Renal cortical epithelial cell (primary cell): ENCODE measurements around the gene ERCC4. TPM values are rescaled to one million over a fixed set of nuclear protein-coding genes. Genes with fewer than 3 reads are reported as not detected.
A peak's percentile ranks its signal among the peaks of the same experiment; 100 is the strongest.

Source experiments
- DNase-seq: peaks from one replicate; pipeline ENCODE4 v3.0.0-alpha.2; 2011; ENCODE audit warnings: low read depth
- total RNA-seq: library from RNA; depleted of rRNA; stranded (reverse); fragments of >200 nt; gene quantifications from 2 replicates; pipeline ENCODE4 v1.2.3, GENCODE V29; 2014

Gene ERCC4
- total RNA-seq, 1 donor from 2014 or later = 10.2 TPM

DNA sequence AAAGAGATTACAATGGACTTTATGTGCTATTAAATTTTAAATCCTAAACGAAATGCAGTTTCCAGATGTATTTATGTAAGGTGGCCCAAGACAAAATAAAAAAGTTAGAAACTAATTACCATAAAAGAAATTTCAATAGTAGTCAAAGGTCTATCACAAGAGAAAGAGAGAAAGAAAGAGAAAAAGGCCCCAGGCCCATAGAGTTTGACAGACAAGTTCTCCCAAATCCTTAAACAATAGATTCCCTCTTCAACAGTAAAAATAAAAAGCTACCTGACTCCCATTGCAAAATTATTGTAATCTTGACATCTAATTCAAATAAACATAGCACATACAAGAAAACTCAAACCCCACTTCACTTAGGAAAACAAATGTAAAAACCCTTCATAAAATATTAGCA lies 8.6 kb upstream of the ERCC4 start:
- DNase-seq = no peak

DNA sequence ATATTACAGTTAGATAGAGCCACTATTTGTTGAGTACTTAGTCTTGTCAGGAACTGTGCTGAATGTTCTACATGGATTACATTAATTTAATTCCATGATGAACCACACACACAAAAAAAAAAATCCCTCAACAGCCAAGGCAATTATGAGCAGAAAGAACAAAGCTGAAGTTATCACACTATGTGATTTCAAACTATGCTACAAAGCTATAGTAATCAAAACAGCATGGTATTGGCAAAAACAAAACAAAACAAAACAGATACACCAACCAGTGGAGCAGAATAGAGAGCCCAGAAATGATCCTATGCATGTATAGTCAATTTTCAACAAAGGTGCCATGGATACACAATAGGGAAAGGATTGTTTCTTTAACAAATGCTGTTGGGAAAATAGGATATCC lies 8.1 kb upstream of the ERCC4 start:
- DNase-seq = no peak

DNA sequence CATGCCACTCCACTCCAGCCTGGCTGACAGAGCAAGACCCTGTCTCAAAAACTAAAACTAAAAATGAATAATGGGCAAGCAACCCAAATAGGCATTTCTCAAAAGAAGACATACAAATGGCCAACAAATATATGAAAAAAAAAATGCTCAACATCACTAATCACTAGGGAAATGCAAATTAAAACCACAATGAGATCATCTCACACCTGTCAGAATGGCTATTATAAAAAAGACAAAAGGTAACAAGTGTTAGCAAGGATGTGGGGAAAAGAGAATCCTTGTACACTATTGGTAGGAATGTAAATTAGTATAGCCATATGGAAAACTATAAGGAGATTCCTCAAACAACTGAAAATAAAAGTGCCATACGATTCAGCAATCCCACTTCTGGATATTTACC lies 7.1 kb upstream of the ERCC4 start:
- DNase-seq = no peak

DNA sequence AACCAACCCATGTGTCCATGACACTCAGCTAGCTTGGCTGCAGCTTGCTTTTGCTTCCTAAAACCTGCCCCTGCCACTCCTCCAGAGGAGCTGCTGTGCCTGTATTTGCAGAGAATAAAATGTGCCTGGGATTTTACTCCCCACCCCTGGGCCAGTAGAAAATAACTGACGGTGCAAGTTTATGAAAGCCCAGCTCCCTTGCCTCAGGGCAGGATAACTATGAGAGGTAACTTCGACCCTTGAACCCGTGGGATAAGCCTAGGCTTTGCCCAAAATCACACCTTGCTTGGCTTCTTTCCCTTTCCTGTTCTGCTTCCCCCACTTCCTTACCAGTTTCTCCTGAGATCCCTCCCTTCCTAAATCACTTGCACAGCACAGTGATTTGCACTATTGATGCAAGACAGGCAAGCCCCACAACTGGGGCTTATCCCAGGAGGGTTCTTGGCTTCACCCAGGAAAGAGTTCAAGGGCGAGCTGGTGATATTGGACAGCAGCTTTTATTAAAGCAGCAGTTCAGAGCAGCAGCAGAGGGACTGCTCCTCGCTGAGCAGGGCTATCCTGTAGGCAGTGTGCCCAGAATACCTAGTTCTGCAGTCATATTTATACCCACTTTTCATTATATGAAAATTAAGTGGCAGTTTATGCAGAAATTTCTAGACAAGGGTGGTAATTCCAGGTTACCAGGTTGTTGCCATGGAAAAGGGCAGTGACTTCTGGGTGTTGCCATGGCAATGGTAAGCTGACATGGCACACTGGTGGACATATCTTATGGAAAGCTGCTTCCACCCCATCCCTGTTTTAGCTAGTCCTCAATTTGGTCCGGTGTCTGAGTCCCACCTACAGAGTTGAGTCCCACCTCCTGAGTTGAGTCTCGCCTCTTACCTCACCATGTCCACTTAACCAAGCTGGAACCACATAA lies 6.3 kb upstream of the ERCC4 start:
- DNase-seq = no peak

DNA sequence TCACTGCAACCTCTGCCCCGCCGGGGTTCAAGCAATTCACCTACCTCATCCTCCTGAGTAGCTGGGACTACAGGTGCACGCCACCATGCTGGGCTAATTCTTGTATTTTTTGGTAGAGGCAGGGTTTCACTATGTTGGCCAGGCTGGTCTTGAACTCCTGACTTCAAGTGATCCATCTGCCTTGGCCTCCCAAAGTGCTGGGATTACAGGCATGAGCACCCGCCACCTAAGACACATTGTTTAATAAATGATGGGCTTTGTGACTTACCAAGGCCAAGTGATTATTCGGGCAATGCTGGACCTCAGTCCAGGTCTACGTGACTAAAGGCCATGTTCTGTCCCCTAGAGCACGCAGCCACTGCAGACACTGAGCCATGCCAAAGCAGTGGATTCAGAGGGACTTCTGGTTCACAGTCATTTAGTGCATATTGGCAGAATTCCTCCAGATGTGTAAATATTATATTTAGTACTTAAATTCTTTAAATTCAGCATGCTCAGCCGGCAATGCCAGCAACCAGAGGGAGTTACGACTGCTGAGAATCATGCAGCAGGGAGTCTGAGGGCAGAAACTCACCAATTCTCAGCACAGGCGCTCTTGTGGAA lies 4.8 kb upstream of the ERCC4 start:
- DNase-seq = no peak

DNA sequence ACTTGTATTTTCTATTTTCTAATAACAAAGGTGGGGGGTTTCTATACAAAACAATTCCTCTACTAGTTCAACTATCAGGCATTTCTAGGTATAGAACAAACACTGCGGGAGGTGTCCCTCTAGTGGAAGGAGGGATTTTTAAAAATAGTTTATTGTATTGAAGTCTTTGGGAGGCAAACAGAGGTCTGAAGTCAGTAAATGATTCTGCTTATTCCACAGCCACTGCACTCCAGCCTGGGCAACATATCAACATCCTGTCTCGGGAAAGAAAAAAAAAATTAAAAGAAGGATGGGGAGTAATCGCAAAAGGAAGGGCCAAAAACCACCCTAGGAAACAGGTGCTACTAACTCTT lies 648 bp upstream of the ERCC4 start:
- DNase-seq = peak; percentile 64

DNA sequence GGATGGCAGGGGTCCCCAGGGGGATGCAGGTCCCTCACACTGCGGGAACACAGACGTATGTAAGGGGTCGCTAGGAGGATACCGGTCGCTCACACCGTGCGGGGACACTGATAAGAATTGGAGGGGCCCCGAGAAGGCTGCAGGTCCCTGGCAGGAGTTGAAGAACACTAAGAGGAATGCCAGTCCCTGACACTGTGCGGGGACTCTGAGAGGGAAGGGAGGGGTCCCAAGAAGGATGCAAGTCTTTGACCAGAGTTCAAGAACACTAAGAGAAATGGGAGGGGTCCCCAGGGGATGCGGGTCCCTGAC lies 510 bp downstream of the ERCC4 start:
- no peak for DNase-seq

DNA sequence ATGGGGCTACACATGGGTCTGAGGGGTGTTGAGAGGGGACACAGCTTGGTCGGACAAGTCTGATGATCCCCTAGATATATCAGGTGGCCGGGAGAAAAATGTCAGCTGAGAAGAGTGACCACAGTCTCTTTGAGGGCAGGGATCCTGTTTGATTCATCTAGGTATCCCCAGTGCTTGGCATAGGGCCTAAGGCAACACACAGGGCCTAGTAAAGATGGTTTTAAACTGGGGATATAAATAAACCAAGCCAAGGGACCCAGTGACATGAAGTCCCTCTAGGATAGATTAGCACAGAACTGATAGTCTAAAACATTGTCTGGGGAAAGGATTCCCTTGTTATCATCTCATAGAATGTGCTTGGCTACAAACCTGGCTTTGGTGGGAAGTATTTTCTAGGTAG lies 1.4 kb downstream of the ERCC4 start:
- no peak for DNase-seq

DNA sequence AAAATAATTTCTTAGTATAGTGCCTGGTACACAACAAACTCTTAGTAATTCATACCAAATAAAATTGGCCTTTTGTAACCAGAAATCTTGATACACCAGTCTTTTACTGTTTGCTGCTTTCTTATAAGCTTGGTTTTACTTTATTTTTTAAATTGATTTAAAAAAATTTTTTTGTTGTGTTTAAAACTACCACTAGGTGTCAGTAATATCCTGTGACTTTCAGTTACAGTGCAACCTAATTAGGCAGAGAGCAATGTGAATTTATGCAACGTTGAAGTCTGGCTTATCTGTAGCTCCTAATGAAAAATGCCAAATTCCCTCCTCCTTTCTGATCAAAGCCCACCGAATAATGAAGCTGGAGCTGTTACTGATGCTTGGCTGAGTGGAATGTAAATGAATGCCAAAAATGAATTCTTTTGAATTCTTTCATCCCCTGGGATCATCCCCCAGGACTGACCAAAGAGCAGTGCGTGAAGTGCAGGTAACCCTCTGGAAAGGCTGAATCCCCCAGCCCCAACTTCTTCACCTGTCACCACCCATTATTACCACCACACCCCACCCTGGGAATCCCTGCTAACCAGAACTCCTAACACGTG lies 3.8 kb downstream of the ERCC4 start:
- DNase-seq = peak; percentile 75

DNA sequence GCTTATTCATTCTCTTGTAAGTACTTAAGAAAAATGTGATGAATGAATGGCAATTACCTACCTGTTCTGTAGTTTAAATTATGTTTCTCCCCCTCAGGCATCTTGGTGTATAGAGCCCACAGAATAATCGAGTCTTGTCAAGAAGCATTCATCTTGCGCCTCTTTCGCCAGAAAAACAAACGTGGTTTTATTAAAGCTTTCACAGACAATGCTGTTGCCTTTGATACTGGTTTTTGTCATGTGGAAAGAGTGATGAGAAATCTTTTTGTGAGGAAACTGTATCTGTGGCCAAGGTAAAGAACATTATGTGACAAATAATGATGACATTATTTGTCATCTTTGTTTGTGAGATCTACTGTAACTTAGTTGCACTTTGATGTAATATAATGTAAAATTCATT lies 6.5 kb downstream of the ERCC4 start:
- no peak for DNase-seq

DNA sequence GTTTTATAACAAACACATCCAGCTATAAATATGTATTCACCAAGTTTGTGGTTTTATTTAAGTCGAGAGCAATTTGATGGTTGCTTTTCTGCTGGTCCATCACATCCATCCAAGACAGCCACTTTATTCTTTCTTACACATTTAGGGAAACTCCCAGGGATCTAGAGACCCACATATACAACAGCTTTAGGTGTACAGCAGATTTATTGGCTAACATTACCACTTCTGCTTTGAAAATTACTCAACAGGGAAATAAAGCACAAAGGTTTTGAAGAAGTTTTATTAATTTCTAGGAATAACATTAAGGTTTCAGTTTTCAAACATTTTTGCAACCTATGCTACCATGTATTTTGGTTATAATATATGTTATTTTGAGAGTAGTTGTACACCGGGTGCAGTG lies 6.9 kb downstream of the ERCC4 start:
- no peak for DNase-seq

DNA sequence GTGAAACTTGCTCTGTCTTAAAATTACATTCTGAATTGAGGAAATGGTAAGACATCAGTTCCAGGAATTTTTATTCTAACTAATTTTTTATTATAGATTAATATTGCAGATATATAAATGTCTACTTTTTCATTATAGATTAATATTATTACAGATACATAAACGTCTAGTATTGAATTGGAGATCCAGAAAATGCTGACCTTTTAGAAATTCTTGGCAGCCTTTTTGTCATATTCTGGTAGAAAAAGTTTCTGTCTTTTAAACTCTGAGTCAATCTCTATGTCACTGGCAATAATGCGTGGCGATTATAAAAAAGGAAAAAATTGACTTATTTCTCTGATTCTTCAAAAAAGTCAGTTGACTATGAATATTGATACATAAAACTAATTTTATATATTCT lies 8.7 kb downstream of the ERCC4 start:
- DNase-seq = no peak

DNA sequence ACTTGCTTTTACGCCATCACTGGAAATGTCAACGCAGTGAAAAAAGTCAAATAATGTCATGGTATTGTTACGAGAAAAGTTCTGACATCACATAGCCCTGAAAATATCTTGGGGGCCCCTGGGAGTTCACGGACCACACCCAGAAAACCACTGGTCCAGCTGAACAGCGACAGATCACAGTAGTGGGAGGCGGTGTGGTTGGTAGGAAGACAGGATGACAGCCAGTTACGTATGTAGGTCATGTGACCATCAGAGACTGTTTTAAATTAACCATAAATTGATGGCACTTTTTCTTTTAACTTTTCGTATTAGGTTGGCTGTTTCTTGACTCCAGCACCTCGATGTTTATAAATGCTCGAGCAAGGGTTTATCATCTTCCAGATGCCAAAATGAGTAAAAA lies 11.9 kb downstream of the ERCC4 start:
- no peak for DNase-seq

DNA sequence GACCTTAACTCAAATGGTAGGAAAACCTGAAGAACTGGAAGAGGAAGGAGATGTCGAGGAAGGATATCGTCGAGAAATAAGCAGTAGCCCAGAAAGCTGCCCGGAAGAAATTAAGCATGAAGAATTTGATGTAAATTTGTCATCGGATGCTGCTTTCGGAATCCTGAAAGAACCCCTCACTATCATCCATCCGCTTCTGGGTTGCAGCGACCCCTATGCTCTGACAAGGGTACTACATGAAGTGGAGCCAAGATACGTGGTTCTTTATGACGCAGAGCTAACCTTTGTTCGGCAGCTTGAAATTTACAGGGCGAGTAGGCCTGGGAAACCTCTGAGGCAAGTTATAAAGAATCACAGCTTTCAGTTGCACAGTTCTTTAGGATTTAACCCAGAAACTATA lies 15.5 kb downstream of the ERCC4 start:
- no peak for DNase-seq

DNA sequence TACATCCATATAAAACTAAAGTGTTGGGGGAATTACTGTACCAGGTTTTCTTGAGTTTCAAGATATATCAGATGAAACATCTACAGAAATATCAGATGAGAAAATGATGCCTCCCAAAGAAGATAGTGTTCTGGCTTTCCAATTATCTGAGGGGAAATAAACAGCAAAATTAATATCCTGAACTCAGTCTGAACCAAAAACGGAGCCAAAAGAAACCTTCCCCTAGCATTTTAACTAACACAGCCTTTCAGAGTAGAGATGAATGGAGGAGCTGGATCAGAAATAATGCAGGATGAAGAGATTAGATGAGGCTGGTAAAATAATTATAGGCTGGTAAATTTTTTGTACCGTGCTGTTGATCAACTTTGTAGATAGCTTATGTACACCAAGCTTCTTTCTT lies 16.2 kb downstream of the ERCC4 start:
- no peak for DNase-seq

DNA sequence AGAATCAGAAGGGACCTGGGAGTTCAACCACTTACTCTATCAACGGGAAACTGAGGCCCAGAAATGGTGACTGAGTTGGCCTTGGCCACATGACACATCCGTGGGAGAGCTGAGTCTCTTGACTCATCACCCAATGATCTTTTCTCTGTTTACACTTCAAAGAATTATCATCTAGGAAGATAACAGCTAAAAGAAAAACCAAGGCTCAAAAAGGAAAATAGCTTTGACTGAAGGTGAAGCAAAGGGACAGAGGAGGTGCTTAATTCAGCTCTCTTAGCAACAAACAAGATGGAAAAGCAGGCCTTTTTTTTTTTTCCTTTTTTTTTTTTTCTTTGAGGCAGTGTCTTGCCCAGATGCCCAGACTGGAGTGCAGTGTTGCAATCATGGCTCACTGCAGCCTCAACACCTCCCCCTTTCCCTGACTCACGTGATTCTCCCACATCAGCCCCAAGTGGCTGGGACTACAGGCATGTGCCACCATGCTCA lies 16.7 kb downstream of the ERCC4 start:
- peak; percentile 83 for DNase-seq

DNA sequence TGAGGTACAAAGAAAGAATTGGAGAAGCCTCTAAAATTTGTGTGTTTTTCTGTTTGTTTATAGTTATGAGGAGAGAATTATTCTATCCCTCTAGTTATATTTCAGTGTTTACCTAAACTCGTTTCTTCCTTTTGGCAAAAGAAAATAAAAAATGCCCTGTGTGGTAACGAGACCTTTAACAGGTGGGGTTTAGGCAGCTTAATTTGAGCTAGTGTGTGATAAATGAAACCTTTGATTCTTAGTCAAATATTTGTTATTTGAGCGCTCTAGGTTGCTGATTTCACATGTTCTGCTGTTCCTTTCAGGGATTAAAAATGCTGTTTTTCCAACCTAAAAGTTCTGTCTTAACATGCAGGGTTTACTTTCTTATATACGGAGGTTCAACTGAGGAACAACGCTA lies 17.5 kb downstream of the ERCC4 start:
- no peak for DNase-seq

DNA sequence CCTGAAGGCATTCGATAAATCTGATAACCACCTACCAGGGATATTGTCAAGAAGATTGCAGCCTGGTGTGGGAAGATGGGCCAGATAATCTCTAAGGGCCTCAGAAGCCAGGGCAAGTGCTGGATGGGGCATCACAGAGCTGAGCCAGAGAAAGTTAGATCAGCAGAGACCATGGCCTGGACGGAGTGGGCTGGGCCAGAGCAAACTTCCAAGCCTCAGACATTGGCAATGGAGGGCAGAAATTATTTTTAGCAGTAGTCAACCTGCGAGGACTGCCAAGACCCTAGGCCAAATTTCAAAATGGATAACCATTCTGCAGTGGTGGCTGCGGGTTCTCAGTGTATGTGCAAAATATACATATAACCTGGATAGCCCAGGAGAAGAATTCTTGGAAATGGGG lies 18.5 kb downstream of the ERCC4 start:
- DNase-seq = no peak

DNA sequence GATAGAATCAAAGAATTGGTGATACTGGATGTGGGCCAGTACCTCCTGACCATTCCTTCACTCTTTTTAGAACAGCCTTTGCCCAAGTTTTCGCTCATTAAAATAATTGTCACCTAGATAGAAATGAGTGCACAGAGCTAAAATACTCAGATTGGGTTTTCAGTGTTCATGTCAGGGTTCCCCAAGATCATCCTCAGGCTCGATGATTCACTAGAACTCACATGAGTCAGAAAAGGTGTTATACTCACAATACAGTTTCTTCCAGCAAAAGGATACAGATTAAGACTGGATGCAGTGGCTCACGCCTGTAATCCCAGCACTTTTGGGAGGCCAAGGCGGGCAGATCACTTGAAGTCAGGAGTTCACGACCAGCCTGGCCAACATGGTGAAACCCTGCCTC lies 19.9 kb downstream of the ERCC4 start:
- no peak for DNase-seq

DNA sequence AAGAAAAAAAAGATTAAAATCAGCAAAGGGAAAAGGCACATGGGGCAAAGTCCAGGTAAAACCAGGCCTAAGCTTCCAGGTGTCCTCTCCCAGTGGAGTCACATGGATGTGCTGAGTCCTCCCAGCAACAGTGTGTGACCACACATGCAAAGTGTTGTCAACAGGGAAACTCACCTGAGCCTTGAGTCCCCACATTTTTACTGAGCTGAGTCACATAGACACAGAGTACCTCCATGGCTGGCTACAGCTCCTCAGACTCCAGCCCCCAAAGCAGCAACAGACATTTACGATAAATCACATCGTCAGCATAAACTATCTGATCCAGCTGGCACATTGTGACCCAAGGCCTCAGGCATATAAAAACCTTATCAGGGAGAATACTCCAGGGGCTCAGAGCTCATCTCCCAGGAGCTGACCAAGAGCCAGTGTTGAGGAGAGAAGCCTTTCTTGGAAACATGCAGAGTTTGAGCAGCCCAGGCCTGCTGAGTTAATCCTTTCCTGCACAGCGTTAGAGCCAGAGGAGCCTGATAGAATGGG lies 20.5 kb downstream of the ERCC4 start:
- no peak for DNase-seq

DNA sequence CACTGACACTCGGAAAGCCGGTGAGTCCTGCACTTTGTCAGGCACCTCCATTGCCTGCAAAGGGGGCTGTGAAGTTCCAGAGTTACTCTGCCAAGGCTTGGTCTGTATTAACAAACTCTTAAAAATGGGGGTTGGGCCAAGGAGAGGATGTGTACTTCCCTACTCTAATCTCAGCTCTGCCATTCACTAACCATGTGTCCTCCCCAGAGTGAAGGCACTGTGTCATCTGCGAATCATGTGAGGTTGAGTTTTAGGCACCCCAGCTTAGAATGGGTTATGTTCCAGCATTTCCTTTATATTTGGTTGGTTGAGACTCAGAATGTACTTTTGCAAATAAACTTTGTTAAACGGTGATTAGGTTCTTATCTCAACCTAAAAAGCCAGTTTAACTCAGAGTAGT lies 24.9 kb downstream of the ERCC4 start:
- no peak for DNase-seq

DNA sequence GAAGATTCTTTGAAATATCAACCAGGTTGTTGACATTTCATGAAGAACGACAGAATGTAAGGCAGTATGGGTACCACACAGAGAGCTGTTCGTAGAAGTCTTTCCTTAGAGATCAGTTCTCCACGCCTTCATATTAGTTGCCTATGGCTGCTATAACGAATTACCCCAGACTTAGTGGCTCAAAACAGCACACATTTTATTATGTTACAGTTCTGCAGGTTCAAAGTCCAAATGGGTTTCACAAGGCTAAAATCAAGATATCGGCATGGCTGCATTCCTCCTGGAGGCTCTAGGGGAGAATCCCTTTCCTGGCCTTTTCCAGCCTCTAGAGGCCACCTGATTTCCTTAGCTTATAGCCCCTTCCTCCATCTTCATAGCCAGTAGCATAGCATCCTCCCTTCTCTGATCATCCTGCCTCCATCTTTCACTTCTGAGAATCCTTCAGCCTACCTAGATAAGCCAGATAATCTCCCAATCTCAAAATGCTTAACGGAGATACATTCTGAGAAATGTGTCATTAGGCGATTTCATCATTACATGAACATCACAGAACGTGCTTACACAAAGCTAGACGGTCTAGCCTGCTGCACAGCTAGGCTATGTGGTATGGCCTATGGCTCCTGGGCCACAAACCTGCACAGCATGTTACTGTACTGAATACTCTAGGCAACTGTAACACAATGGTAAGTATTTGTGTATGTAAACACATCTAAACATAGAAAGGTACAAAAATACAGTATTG lies 26.0 kb downstream of the ERCC4 start:
- no peak for DNase-seq
